Osteocyte (in vitro differentiated cells): ENCODE data around the gene RBM14. TPM values are rescaled to one million over a fixed set of nuclear protein-coding genes. Genes with fewer than 3 reads are reported as not detected.

Source experiments
- DNase-seq: peaks from one replicate; pipeline ENCODE4 v3.0.0; 2021; ENCODE audit warnings: mixed read lengths; ENCODE audit not compliant: unreplicated experiment; ENCODE audit errors: extremely low spot score
- H3K27ac Mint-ChIP-seq: one replicate; pipeline ENCODE4 v1.8.0; 2021; ENCODE audit warnings: mild to moderate bottlenecking, mixed read lengths; ENCODE audit not compliant: unreplicated experiment
- H3K27me3 Mint-ChIP-seq: one replicate; pipeline ENCODE4 v1.8.0; 2021; ENCODE audit warnings: mixed read lengths; ENCODE audit not compliant: unreplicated experiment
- H3K36me3 Mint-ChIP-seq: one replicate; pipeline ENCODE4 v1.8.0; 2021; ENCODE audit warnings: mixed read lengths; ENCODE audit not compliant: unreplicated experiment
- H3K4me1 Mint-ChIP-seq: one replicate; pipeline ENCODE4 v1.8.0; 2021; ENCODE audit warnings: mixed read lengths; ENCODE audit not compliant: unreplicated experiment
- H3K4me3 Mint-ChIP-seq: one replicate; pipeline ENCODE4 v1.8.0; 2021; ENCODE audit warnings: mild to moderate bottlenecking, moderate library complexity, mixed read lengths; ENCODE audit not compliant: unreplicated experiment
- H3K9me3 Mint-ChIP-seq: one replicate; pipeline ENCODE4 v1.8.0; 2021; ENCODE audit warnings: mixed read lengths; ENCODE audit not compliant: unreplicated experiment
- long read RNA-seq: library from polyadenylated mRNA; unstranded; transcript quantifications from one replicate; pipeline ENCODE4 v2.0.0, GENCODE V29; 2021
- total RNA-seq: library from RNA; stranded (reverse); gene quantifications from 2 replicates; pipeline ENCODE4 v1.2.1, GENCODE V29; 2021
- TF ChIP-seq, protein P1 (sequence below): fragments of 200-600 bp; sonication (generic); IDR thresholded peaks from 2 replicates; pipeline ENCODE4 v1.5.0; 2021; ENCODE audit warnings: antibody characterized with exemption, mild to moderate bottlenecking, moderate library complexity

RBM14 gene, protein sequence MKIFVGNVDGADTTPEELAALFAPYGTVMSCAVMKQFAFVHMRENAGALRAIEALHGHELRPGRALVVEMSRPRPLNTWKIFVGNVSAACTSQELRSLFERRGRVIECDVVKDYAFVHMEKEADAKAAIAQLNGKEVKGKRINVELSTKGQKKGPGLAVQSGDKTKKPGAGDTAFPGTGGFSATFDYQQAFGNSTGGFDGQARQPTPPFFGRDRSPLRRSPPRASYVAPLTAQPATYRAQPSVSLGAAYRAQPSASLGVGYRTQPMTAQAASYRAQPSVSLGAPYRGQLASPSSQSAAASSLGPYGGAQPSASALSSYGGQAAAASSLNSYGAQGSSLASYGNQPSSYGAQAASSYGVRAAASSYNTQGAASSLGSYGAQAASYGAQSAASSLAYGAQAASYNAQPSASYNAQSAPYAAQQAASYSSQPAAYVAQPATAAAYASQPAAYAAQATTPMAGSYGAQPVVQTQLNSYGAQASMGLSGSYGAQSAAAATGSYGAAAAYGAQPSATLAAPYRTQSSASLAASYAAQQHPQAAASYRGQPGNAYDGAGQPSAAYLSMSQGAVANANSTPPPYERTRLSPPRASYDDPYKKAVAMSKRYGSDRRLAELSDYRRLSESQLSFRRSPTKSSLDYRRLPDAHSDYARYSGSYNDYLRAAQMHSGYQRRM
- total RNA-seq, result 59.2 and 62.6 TPM in 2 replicates
- long read RNA-seq, transcript RBM14-201 (3 exons, 2,828 nt), result major isoform, 15 of 33 reads
- long read RNA-seq, partial matches to known transcripts, result 12 of 33 reads
- long read RNA-seq, other reads (novel, unspliced or antisense), result 2 of 33 reads

DNA sequence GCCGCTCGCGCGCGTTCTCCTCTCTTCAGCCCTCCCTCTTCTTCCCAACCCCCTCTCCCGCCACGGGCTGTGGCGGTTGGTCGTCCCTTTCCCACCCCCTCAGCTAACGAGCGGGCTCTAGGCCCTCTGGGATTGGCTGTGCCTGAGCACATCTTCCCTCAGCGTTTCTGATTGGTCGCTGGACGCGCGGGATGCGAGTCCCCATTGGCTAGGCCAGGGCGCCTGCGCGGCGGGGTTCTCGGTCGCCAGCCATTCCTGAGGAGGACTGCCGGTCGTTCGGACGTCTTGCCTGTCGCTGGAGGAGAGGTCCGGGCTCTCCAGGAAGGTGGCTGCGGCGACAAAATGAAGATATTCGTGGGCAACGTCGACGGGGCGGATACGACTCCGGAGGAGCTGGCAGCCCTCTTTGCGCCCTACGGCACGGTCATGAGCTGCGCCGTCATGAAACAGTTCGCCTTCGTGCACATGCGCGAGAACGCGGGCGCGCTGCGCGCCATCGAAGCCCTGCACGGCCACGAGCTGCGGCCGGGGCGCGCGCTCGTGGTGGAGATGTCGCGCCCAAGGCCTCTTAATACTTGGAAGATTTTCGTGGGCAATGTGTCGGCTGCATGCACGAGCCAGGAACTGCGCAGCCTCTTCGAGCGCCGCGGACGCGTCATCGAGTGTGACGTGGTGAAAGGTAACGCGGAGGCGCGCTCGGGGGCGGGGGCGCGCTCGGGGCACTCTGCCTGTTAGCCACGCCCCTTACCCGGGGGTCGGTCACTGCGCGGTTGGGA is at the start of gene RBM14:
Gene RBM14, plus strand, starts transcription at position 252 of the 776 bp plus-strand sequence. Its CDS starts 91 bp downstream, at position 343.
- TF ChIP-seq, protein P1, sequence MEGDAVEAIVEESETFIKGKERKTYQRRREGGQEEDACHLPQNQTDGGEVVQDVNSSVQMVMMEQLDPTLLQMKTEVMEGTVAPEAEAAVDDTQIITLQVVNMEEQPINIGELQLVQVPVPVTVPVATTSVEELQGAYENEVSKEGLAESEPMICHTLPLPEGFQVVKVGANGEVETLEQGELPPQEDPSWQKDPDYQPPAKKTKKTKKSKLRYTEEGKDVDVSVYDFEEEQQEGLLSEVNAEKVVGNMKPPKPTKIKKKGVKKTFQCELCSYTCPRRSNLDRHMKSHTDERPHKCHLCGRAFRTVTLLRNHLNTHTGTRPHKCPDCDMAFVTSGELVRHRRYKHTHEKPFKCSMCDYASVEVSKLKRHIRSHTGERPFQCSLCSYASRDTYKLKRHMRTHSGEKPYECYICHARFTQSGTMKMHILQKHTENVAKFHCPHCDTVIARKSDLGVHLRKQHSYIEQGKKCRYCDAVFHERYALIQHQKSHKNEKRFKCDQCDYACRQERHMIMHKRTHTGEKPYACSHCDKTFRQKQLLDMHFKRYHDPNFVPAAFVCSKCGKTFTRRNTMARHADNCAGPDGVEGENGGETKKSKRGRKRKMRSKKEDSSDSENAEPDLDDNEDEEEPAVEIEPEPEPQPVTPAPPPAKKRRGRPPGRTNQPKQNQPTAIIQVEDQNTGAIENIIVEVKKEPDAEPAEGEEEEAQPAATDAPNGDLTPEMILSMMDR, result no peak
- no peaks in the 10 kb centered on the region for H3K9me3 Mint-ChIP-seq
- H3K27me3 Mint-ChIP-seq, result no peaks in the 10 kb centered on the region
- peaks cover 41% of the 10 kb centered on the region for H3K4me1 Mint-ChIP-seq
- H3K36me3 Mint-ChIP-seq, result peaks cover 3% of the 10 kb centered on the region
- peak; percentile 100 for DNase-seq
- peak within 1 kb of the TSS; percentile 94 for H3K4me3 Mint-ChIP-seq
- H3K27ac Mint-ChIP-seq, result peak within 1 kb of the TSS; percentile 99

DNA sequence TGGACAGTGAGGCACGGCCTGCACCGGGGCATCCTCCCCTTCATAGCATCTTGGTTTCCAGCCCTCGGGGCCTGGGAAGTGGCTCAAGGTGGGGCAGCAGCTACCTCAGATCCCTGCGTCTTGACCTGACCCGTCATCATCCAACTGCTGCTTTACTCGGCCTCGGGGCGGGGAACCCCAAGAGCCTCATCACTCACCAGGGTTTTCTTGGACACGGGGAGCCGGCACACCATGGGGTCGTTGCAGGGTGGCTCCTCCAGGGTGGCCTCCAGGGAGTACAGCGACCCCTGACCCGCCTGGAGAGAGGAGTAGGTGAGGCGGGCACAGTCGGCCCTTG is 48.7 kb upstream of the RBM14 start:
- no peaks in the 10 kb centered on the region for H3K9me3 Mint-ChIP-seq
- no peak overlapping the region for H3K4me3 Mint-ChIP-seq
- TF ChIP-seq, protein P1, result no peak
- no peak overlapping the region for H3K27ac Mint-ChIP-seq
- H3K27me3 Mint-ChIP-seq, result peaks cover 16% of the 10 kb centered on the region
- H3K36me3 Mint-ChIP-seq, result no peaks in the 10 kb centered on the region
- no peaks in the 10 kb centered on the region for H3K4me1 Mint-ChIP-seq
- no peak for DNase-seq

DNA sequence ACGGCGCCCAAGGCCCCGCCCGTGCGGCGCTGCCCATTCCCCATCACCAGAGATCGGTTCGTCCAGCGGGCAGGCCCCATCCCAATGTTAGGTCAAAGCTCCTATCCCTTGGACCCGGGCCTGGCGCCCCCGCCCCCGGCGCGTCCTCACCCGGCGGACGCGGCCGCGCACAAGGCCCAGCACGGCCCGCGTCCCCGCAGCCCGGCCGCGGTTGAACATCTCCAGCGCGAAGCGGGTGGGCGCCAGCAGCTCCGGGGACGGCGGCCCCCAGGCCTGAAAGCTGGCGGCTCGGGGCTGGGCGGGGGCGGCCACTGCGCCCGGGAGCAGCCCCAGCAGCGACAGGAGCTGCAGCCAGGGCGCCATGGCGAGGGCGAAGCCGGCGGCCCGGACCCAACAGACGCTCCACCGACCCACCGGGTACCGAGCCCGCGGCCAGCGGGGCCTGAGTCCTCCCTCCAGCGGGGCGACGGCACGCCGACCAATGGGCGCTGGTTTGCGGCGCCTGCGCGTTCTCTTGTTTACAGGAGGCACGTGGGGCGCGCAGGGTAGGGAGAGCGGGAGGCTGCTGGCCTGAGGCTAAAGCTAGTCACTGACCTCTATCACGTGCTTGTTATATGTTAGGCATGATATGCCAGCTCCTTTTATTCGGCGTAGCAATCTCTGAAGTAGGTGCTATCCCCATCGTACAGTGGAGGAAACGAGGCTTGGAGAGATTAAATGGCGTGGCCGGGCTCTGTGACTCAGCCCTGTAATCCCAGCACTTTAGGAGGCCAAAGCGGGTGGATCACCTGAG is 48.1 kb upstream of the RBM14 start, which contains the start of gene CTSF:
Gene CTSF, minus strand, starts transcription at position 483 of the 793 bp plus-strand sequence. Its CDS starts 120 bp downstream, at position 363.
- no peak for DNase-seq
- H3K4me1 Mint-ChIP-seq, result no peaks in the 10 kb centered on the region
- TF ChIP-seq, protein P1, result no peak
- H3K9me3 Mint-ChIP-seq, result no peaks in the 10 kb centered on the region
- peaks cover 16% of the 10 kb centered on the region for H3K27me3 Mint-ChIP-seq
- H3K36me3 Mint-ChIP-seq, result no peaks in the 10 kb centered on the region
- no peak within 1 kb of the TSS for H3K4me3 Mint-ChIP-seq
- no peak within 1 kb of the TSS for H3K27ac Mint-ChIP-seq

DNA sequence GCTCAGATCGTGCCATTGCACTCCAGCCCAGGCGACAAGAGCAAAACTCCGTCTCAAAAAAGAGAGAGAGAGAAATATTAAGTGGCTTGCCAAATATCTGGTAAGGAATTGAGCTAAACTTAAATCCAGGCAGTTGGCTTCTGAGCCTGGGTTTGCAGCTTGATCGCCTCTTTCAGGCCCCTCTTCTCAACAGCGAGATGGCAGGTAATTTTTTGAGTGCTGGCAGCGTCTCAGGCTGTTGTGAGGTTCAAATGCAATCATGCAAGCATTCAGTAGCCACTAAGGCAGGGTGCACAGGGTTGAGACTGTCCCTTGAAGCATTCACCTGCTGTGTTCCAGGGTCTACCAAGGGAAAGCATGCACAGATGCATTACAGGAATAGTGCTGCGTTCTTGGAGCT is 47.4 kb upstream of the RBM14 start:
- H3K4me1 Mint-ChIP-seq, result no peaks in the 10 kb centered on the region
- no peaks in the 10 kb centered on the region for H3K9me3 Mint-ChIP-seq
- TF ChIP-seq, protein P1, result no peak
- H3K27ac Mint-ChIP-seq, result no peak overlapping the region
- no peaks in the 10 kb centered on the region for H3K36me3 Mint-ChIP-seq
- H3K27me3 Mint-ChIP-seq, result peaks cover 22% of the 10 kb centered on the region
- DNase-seq, result no peak
- no peak overlapping the region for H3K4me3 Mint-ChIP-seq
